Pulmonary artery endothelial cell (primary cell): Measurements from ENCODE around the gene FIBP. TPM values are rescaled to one million over a fixed set of nuclear protein-coding genes. Genes with fewer than 3 reads are reported as not detected.

Experiments
- DNase-seq: peaks from one replicate; pipeline ENCODE4 v3.0.0-alpha.2; 2011; ENCODE audit warnings: low read depth, low spot score
- total RNA-seq: library from RNA; depleted of rRNA; stranded (reverse); fragments of >200 nt; gene quantifications from 2 replicates; pipeline ENCODE4 v1.2.3, GENCODE V29; 2014

The FIBP gene
- total RNA-seq, 1 donor from 2014 or later = 229 TPM

GRCh38 chr11:65891219-65892136 lies 3.2 kb upstream of the FIBP start:
- peak; percentile 76 for DNase-seq

DNA sequence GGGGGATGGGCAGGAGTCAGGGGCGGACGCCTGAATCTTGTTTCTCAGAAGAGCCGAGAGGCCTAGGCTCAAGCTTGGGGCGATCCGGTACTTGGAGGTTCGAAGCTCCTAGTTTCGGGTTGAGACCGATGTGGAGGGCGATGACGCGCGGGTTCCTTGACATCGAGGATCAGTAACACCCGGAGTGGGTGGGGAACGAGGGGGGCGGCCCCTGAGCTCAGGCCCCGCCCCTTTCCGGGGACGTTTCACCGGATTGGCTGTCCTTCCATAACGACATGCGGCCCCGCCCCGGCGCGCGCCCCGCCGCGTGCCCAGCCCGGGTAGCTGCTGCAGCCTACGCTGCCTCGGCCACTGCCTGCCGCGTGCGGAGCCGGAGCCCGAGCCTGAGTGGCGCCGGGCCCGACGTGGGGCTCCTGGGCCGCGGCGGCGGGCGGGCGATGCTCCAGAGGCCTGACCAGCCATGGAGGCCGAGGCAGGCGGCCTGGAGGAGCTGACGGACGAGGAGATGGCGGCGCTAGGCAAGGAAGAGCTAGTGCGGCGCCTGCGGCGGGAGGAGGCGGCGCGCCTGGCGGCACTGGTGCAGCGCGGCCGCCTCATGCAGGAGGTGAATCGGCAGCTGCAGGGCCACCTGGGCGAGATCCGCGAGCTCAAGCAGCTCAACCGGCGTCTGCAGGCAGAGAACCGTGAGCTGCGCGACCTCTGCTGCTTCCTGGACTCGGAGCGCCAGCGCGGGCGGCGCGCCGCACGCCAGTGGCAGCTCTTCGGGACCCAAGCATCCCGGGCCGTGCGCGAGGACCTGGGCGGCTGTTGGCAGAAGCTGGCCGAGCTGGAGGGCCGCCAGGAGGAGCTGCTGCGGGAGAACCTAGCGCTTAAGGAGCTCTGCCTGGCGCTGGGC lies 2.3 kb upstream of the FIBP start, which contains the start of gene CCDC85B:
CCDC85B (plus strand) TSS at position 350 of the 895 bp plus-strand sequence; CDS start at position 461, 111 bp downstream.
- DNase-seq = peak; percentile 78

- no peak for DNase-seq
Observed at GRCh38 chr11:65887723-65888162, 528 bp downstream of the FIBP start.

DNA sequence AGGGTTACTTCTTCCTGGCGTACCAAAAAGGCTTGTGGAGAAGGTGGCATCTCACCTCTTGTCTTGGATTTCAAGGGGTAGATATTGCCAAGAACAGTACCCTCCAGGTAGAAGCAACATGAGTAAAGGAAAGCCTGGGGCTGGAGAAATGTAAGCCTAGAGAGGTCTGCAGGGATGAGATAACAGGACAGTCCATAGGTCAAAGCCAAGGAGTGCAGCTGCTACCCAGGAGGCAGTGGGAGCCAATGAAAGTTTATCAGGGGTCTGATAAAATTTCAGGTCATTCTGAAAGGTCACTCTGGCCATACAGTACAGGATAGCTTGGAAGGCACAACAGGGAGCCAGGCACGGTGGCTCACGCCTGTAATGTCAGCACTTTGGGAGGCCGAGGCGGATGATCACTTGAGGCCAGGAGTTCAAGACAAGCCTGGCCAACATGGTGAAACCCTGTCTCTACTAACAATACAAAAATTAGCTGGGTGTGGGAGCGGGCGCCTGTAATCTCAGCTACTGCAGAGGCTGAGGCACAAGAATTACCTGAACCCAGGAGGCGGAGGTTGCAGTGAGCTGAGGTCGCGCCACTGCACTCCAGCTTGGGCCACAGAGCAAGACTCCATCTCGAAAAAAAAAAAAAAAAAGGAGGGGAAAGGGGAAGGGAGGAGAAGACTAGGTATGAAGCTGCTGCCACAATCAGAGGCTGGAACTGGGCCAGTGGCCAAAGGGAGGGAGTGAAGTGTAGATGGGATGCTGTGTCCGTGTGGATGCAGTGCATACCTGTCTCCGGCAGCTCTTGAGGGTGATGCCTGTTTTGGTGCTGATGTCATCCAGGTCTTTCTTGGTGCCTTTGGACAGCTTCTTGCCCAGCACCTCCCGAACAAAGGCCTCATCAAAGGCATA lies 1.2 kb downstream of the FIBP start:
- no peak for DNase-seq

GRCh38 chr11:65885808-65886536 lies 2.3 kb downstream of the FIBP start:
- no peak for DNase-seq

- no peak for DNase-seq
Observed at GRCh38 chr11:65885231-65885630, 3.0 kb downstream of the FIBP start.

- DNase-seq = no peak
Observed at GRCh38 chr11:65884716-65885092, 3.6 kb downstream of the FIBP start.

- DNase-seq = no peak
Observed at GRCh38 chr11:65883786-65884715, 4.2 kb downstream of the FIBP start.

GRCh38 chr11:65883058-65883761 lies 5.1 kb downstream of the FIBP start:
- no peak for DNase-seq

DNA sequence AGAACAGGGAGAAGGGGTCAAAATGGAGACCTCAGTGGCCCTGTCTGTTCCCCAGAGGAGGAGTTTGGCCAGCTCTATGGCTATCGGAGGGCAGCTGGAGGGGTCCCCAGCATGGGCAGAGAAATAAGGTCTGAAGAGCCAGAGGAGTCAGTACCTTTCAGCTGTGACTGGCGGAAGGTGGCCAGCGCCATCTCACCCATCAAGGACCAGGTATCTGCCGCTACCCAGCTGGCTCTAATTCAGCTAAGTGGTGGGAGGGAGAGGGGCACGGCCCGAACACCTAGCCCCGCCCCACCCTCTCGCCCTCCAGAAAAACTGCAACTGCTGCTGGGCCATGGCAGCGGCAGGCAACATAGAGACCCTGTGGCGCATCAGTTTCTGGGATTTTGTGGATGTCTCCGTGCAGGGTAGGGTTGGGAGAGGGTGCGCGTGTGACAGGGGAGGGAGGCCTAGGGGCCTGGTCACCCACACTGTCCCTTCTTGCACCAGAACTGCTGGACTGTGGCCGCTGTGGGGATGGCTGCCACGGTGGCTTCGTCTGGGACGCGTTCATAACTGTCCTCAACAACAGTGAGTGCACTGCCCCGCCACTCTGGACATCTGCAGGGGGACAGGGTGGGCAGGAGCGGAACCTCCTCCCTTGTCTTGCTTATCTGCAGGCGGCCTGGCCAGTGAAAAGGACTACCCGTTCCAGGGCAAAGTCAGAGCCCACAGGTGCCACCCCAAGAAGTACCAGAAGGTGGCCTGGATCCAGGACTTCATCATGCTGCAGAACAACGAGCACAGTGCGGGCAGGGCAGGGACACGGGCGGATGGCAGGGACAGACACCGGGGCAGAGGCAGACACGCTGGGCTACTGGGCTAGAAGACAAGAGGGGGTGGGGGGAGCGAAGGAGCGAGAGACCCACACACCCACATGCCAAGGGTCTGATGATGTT lies 5.9 kb downstream of the FIBP start:
- DNase-seq = no peak

DNA sequence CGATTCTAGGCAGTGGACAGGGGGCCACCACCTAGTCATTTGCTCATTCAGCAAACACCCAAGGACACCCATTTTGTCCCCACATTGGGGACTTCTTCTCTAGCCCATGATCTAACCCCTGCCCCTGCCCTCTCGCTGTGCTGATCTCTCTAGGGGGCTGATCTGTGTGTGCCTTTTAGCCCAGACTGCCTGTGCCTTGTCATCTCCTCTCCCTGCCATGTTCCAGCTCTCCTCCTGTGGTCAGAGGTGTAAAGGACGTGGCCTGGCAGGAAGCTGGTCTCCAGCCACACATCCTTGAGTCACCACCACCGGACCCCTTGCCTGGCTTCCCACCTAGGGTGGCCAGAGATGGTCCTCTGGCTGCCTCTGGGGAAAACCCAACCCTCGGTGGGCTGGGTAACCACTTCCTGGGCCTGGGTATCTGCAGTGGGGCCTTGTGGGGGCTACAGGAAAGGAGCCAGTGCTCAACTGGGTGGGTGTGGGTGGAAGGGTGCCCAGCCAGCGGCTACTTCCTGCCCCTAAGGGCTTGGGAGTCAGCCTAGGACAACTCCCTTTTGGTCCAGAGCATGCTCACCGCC lies 7.3 kb downstream of the FIBP start:
- DNase-seq = no peak

GRCh38 chr11:65880027-65880426 lies 8.2 kb downstream of the FIBP start:
- no peak for DNase-seq

DNA sequence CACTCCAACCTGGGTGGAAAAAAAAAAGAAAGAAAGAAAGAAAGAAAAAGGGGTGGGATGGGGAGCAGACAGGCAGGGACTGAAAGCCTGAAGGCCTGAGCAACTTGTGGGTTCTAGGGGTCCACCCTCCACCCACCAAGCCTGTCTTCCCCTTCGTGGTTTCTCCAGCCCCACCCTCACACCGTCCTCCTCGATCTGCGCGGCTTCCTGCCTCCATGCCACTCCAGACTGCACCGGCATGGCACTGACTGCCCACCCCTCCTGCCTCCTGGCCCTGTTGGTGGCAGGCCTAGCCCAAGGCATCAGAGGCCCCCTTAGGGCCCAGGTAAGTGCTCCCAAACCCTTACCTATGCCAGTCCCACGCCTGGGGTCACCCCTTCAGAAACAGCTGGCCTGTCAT lies 8.7 kb downstream of the FIBP start, which contains the start of gene CTSW:
CTSW (plus strand) TSS at position 221 of the 400 bp plus-strand sequence; CDS start at position 239, 18 bp downstream.
- DNase-seq = no peak

DNA sequence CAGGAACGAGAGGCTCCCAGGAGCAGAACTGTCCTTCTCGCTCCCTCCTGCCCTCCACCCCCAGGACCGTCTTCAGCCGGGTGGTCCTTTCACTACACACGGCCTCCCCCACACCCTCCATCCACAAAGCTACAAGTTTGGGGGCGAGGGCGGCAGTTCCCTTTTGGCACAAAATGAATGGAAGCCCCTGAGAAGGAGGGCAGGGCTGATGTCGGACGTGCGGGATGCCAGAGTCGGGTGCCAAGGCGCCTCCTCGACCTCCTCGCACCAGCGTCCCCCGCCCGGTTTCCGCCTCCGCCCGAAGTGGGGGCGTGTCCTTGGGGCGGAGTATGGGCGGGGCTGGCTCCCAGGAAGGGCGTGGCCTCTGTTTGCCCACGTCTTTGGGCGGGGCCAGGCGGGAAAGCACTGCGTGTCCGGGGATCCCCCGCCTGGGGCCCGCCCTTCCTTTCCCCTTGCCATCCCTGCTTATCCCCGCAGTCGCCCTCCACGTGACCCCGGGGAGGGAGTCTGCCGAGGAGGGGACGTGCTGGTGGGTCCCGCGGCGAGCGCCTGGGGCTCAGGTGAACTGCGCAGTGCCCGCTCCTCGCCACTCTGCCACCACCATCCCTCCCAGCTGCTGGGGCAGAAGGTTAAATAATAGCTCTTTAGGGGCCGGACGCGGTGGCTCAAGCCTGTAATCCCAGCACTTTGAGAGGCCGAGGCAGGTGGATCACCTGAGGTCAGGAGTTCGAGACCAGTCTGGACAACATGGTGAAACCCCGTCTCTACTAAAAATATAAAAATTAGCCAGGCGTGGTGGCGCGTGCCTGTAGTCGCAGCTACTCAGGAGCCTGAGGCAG lies 14.7 kb downstream of the FIBP start:
- DNase-seq = no peak

DNA sequence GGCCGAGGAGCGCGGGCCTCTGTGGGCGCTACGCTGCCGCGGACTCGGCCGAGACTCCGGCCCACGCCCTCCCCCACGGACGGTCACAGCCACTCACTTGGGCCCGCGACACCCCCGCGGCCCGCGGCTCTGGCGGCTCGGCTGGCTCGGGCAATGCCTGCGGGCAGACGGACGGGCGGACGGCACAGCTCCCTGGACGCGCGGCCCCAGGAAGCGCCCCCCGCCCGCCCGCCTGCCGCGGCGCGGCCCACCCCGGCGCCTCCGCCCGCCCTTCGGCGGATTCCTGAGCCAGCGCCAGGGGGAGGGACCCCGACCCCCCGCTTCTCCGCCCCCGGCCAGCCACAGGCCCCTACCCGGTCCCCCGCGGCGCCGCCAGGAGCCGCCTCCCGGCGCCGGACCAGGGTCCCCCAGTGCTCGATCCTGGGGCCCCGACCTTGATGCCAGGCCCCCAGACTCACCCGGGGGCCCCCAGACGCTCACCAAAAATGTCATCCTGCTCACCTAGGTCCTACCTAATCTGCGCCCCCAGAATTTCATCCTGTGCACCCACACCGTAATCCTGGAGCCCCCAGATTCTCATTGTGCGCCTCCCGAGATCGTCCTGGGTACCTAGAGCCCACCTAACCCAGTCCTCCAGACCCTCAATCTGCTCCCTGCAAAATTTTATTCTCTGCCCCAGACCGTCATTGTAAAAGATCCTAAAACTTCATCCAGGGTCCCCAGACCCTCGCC lies 15.5 kb downstream of the FIBP start, which contains the start of gene EFEMP2:
EFEMP2 (minus strand) TSS at position 215 of the 732 bp plus-strand sequence. CDS start 446 bp downstream, outside the sequence.
- no peak for DNase-seq
